HT1080 (cell line): ENCODE measurements around the gene SLC4A2. TPM values are rescaled to one million over a fixed set of nuclear protein-coding genes. Genes with fewer than 3 reads are reported as not detected.

Experiments
- DNase-seq: peaks from one replicate; pipeline ENCODE4 v3.0.0-alpha.2; 2015; ENCODE audit warnings: low read depth
- total RNA-seq: library from RNA; depleted of rRNA; stranded (reverse); fragments of >200 nt; shearing (Covaris generic); gene quantifications from 2 replicates; pipeline ENCODE4 v1.2.3, GENCODE V29; 2014

Gene SLC4A2
- total RNA-seq, 1 experiment from 2014 or later = 146 TPM

- DNase-seq = no peak
Observed at GRCh38 chr7:151091431-151091830, 32.0 kb downstream of the SLC4A2 start.

- no peak for DNase-seq
Observed at GRCh38 chr7:151091988-151092387, 32.6 kb downstream of the SLC4A2 start.

- DNase-seq = no peak
Observed at GRCh38 chr7:151093748-151094147, 34.4 kb downstream of the SLC4A2 start.

- no peak for DNase-seq
Observed at GRCh38 chr7:151094675-151095074, 35.3 kb downstream of the SLC4A2 start.

GRCh38 chr7:151095123-151095797, 35.9 kb downstream of the SLC4A2 start:
- DNase-seq = no peak

GRCh38 chr7:151095828-151096475, 36.6 kb downstream of the SLC4A2 start:
- no peak for DNase-seq

- DNase-seq = no peak
Observed at GRCh38 chr7:151099486-151100211, 40.3 kb downstream of the SLC4A2 start.

GRCh38 chr7:151100921-151101320, 41.5 kb downstream of the SLC4A2 start:
- no peak for DNase-seq

- DNase-seq = no peak
Observed at GRCh38 chr7:151101621-151102396, 42.4 kb downstream of the SLC4A2 start.

GRCh38 chr7:151102991-151103390, 43.6 kb downstream of the SLC4A2 start:
- DNase-seq = no peak

- no peak for DNase-seq
Observed at GRCh38 chr7:151103973-151104372, 44.6 kb downstream of the SLC4A2 start.

GRCh38 chr7:151104411-151105235, 45.2 kb downstream of the SLC4A2 start:
- peak; percentile 46 for DNase-seq

- no peak for DNase-seq
Observed at GRCh38 chr7:151107882-151108281, 48.5 kb downstream of the SLC4A2 start.

- DNase-seq = no peak
Observed at GRCh38 chr7:151109094-151110048, 50.0 kb downstream of the SLC4A2 start.

- DNase-seq = no peak
Observed at GRCh38 chr7:151110236-151110940, 51.0 kb downstream of the SLC4A2 start.

- DNase-seq = peak; percentile 66
Observed at GRCh38 chr7:151110941-151111645, 51.7 kb downstream of the SLC4A2 start.

GRCh38 chr7:151113344-151114150, 54.2 kb downstream of the SLC4A2 start:
- DNase-seq = peak; percentile 89
